ENCODE measurements around the gene FATE1. TPM values are rescaled to one million over a fixed set of nuclear protein-coding genes. Genes with fewer than 3 reads are reported as not detected.

FATE1 gene
- total RNA-seq, 6 donors from 2014 or later = 0.88 TPM; not detected in 5

GRCh38 chrX:151722241-151722846 lies 6.5 kb downstream of the FATE1 start:
- Histone ChIP-seq H3K27ac (no peak overlapping the region), H3K36me3 (no peaks in the 10 kb centered on the region), H3K27me3 (peaks cover 0 to 4% (median 0%) of the 10 kb centered on the region in 4 donors), H3K4me3 (no peak overlapping the region), H3K9me3 (no peaks in the 10 kb centered on the region), H3K4me1 (no peaks in the 10 kb centered on the region)
- DNase-seq (peak; percentile 35 to 77), ATAC-seq (ENCODE audit: low FRiP score in 2 of 2) (peak in 1 of 2 donors; percentile 63)
- 57 to 63% methylated on average over 21 to 24 of the region's 24 CpGs for WGBS, 2 donors
- TF ChIP-seq EP300 (IDR thresholded peaks at IDR 0.05) = no peak
- no peak for TF ChIP-seq POLR2AphosphoS5 (IDR thresholded peaks at IDR 0.05)
- TF ChIP-seq CTCF (IDR thresholded peaks at IDR 0.05) = peak in 3 of 6 experiments; percentile 11 to 22 (median 19)
- no peak for TF ChIP-seq POLR2A (IDR thresholded peaks at IDR 0.05)

- no peak for TF ChIP-seq EP300 (IDR thresholded peaks at IDR 0.05)
- no peak for TF ChIP-seq CTCF (IDR thresholded peaks at IDR 0.05)
- TF ChIP-seq POLR2A (IDR thresholded peaks at IDR 0.05) = no peak
- TF ChIP-seq POLR2AphosphoS5 (IDR thresholded peaks at IDR 0.05) = no peak
- Histone ChIP-seq H3K4me3 (no peak overlapping the region), H3K27ac (no peak overlapping the region), H3K9me3 (no peaks in the 10 kb centered on the region), H3K27me3 (peaks cover 0 to 4% (median 0%) of the 10 kb centered on the region in 4 donors), H3K4me1 (no peaks in the 10 kb centered on the region), H3K36me3 (no peaks in the 10 kb centered on the region)
- DNase-seq (no peak), ATAC-seq (ENCODE audit: low FRiP score in 2 of 2) (no peak)
- WGBS, 2 donors = 70 to 85% methylated on average over 2 to 7 of the region's 7 CpGs
These were observed 7.4 kb downstream of the FATE1 start for GRCh38 chrX:151723156-151723760.

GRCh38 chrX:151724563-151725337 lies 8.9 kb downstream of the FATE1 start:
- DNase-seq (no peak), ATAC-seq (ENCODE audit: low FRiP score in 2 of 2) (no peak)
- no peaks in the 10 kb centered on the region for H3K9me3 ChIP-seq
- H3K27ac ChIP-seq = no peak overlapping the region
- peaks cover 0 to 4% (median 0%) of the 10 kb centered on the region in 4 donors for H3K27me3 ChIP-seq
- no peaks in the 10 kb centered on the region for H3K36me3 ChIP-seq
- TF ChIP-seq POLR2AphosphoS5 (IDR thresholded peaks at IDR 0.05) = no peak
- TF ChIP-seq EP300 (IDR thresholded peaks at IDR 0.05) = no peak
- no peak for TF ChIP-seq CTCF (IDR thresholded peaks at IDR 0.05)
- TF ChIP-seq POLR2A (IDR thresholded peaks at IDR 0.05) = no peak
- H3K4me3 ChIP-seq = no peak overlapping the region
- WGBS, 2 donors = 69% methylated on average over 7 of the region's 7 CpGs; no CpG with 5 or more reads in 1 of the 2 donors
- no peaks in the 10 kb centered on the region for H3K4me1 ChIP-seq

- ATAC-seq (ENCODE audit: low FRiP score in 2 of 2) (no peak), DNase-seq (no peak)
- H3K36me3 ChIP-seq = no peaks in the 10 kb centered on the region
- peaks cover 0 to 4% (median 0%) of the 10 kb centered on the region in 4 donors for H3K27me3 ChIP-seq
- no peak overlapping the region for H3K27ac ChIP-seq
- H3K4me3 ChIP-seq = no peak overlapping the region
- WGBS, 2 donors = 60% methylated on average over 1 of the region's 1 CpG; no CpG with 5 or more reads in 1 of the 2 donors
- no peaks in the 10 kb centered on the region for H3K9me3 ChIP-seq
- TF ChIP-seq CTCF (IDR thresholded peaks at IDR 0.05) (no peak), EP300 (IDR thresholded peaks at IDR 0.05) (no peak), POLR2A (IDR thresholded peaks at IDR 0.05) (no peak), POLR2AphosphoS5 (IDR thresholded peaks at IDR 0.05) (no peak)
- H3K4me1 ChIP-seq = no peaks in the 10 kb centered on the region
These were observed 9.4 kb downstream of the FATE1 start for GRCh38 chrX:151725338-151725614.

All from upper lobe of left lung (tissue), 6 donors.